K562 (cell line): ENCODE measurements around the gene TENM3. TPM values are rescaled to one million over a fixed set of nuclear protein-coding genes. Genes with fewer than 3 reads are reported as not detected.

ENCODE experiments used
- CREB3L1 ChIP-seq: fragments of 450-650 bp; IDR thresholded peaks from 2 replicates; pipeline ENCODE4 v1.6.1; 2014; ENCODE audit warnings: low read depth, mild to moderate bottlenecking, moderate library complexity, borderline replicate concordance
- DEAF1 ChIP-seq: fragments of 450-650 bp; formaldehyde crosslinking; IDR thresholded peaks from 2 replicates; pipeline ENCODE4 v1.4.0; 2020; ENCODE audit warnings: mild to moderate bottlenecking, moderate library complexity
- FOXK1 ChIP-seq: sonication (generic); formaldehyde crosslinking; IDR thresholded peaks from 2 replicates; pipeline ENCODE4 v1.8.0; 2022; ENCODE audit warnings: missing genetic modification reagents, mild to moderate bottlenecking, borderline replicate concordance
- MITF ChIP-seq: IDR thresholded peaks from 2 replicates; pipeline ENCODE4 v1.6.1; 2014; ENCODE audit warnings: antibody characterized with exemption
- MNT ChIP-seq, 2 experiments: fragments of 450-650 bp; conservative IDR thresholded peaks; 2 replicates each; pipeline ENCODE4 v1.6.1; 2017; ENCODE audit warnings: mild to moderate bottlenecking in 2 of 2, moderate library complexity in 2 of 2
- RBM22 ChIP-seq: fragments of 200-400 bp; formaldehyde crosslinking; IDR thresholded peaks from 2 replicates; pipeline ENCODE4 v1.6.1; 2018; ENCODE audit warnings: low read length, low read depth; ENCODE audit not compliant: poor library complexity, severe bottlenecking
- RREB1 ChIP-seq: fragments of 250-450 bp; sonication (Bioruptor Pico); IDR thresholded peaks from 2 replicates; pipeline ENCODE4 v1.4.0; 2020
- ZNF146 ChIP-seq: IDR thresholded peaks from one replicate; pipeline ENCODE4 v1.6.1; 2018; ENCODE audit warnings: missing compliant biosample characterization; ENCODE audit not compliant: unreplicated experiment
- ZNF224 ChIP-seq: sonication (generic); formaldehyde crosslinking; IDR thresholded peaks from 2 replicates; pipeline ENCODE4 v1.8.0; 2022; ENCODE audit warnings: mild to moderate bottlenecking, missing genetic modification reagents
- polyA plus RNA-seq, 8 experiments: library from polyadenylated mRNA; depleted of rRNA in 4 of 8; stranded (reverse) in 5 of 8; unstranded in 3 of 8; fragments of >200 nt; fragmentation: Nextera tagmentation in 2 of 8; fragmentation: Illumina TruSeq in 1 of 8; extraction: Ambion mirVana in 2 of 8; extraction: Trizol in 1 of 8; gene quantifications; 2 replicates each; pipeline versions ENCODE4 v1.2.1 to v1.2.3, GENCODE V29; 2011 to 2014; ENCODE audit warnings: inconsistent platforms in 1 of 8, missing spikeins in 1 of 8
- total RNA-seq, 7 experiments: library from RNA; depleted of rRNA in 6 of 7; stranded (reverse); fragments of >200 nt in 6 of 7; fragmentation: Illumina TruSeq in 2 of 7; extraction: Trizol in 2 of 7; gene quantifications; 2 replicates each; pipeline versions ENCODE4 v1.2.1 to v1.2.3, GENCODE V29; 2011 to 2021; ENCODE audit warnings: low replicate concordance in 1 of 7

The TENM3 gene
- total and polyA plus RNA-seq, 9 of the 15 experiments (the other 6 are each of a cell fraction or from before 2014, with no cell fraction given): 0.01 to 0.02 TPM; not detected in 7

- TF ChIP-seq RREB1 (no peak), FOXK1 (CRISPR knock-in tag) (no peak), MNT (conservative IDR thresholded peaks at IDR 0.05) (no peak), DEAF1 (CRISPR knock-in tag) (no peak), ZNF146 (CRISPR knock-in tag) (no peak), RBM22 (no peak), ZNF224 (CRISPR knock-in tag) (no peak), MITF (no peak), CREB3L1 (no peak)
These were observed 506.5 kb downstream of the TENM3 start (continued) for GRCh38 chr4:182749667-182750167.
